ENCODE data around the gene GRIK5. TPM values are rescaled to one million over a fixed set of nuclear protein-coding genes. Genes with fewer than 3 reads are reported as not detected.

The GRIK5 gene
- total and polyA plus RNA-seq, 2 donors (not counting 3 experiments of a cell fraction or from before 2014, with no cell fraction given): 0.80 to 2.2 TPM

DNA sequence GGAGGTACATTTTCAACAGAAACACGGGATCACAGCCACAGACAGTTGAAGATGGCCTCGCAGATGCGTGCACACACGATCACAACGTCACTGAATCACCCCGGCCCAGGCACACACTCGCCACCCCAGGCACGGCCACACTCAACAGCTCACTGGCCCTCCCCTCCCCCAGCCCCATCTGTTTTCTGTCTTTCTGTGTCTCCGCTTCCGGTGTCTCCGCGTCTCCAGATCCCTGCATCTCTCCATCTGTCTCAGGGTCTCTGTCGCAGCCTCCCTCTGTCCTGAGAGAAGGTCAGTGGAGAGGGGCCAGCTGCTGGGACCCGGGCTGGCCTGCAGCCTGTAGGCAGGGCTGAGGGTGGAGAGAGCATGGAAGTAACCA lies 72.2 kb downstream of the GRIK5 start:
- H3K9ac ChIP-seq (replicated peaks; ENCODE audit: extremely low read depth, insufficient read depth, low read length): no peak overlapping the region
- no peak overlapping the region for H2AFZ ChIP-seq (ENCODE audit: low read depth, low read length)
- CTCF ChIA-PET: interaction anchor here (1.3 to 2.0 kb wide), 2 partner anchors 11 to 37 kb away, joined by 5 to 9 read pairs; no protein-coding TSS in a partner anchor

More for the DNA sequence above, 72.2 kb downstream of the GRIK5 start:
- Histone ChIP-seq H4K20me1 (replicated peaks; ENCODE audit: control insufficient read depth, extremely low read depth, insufficient read depth, low read length) (no peaks in the 10 kb centered on the region), H3K9me1 (replicated peaks; ENCODE audit: control insufficient read depth, extremely low read depth, insufficient read depth, low read length) (no peaks in the 10 kb centered on the region), H3K36me3 (ENCODE audit: control insufficient read depth in 2 of 2, extremely low read depth in 1 of 2, insufficient read depth in 2 of 2, low read length in 2 of 2) (no peaks in the 10 kb centered on the region), H3K27ac (ENCODE audit: insufficient read depth, low read depth, low read length) (no peak overlapping the region), H3K9me3 (replicated peaks; ENCODE audit: control insufficient read depth, insufficient read depth, low read length) (no peaks in the 10 kb centered on the region), H3K4me3 (replicated peaks in 1 of 3; ENCODE audit: insufficient read depth in 1 of 3, low read depth in 1 of 3, low read length in 3 of 3) (no peak overlapping the region), H3K79me2 (ENCODE audit: control insufficient read depth, insufficient read depth, low read length) (no peaks in the 10 kb centered on the region), H3K4me1 (ENCODE audit: control insufficient read depth, extremely low read depth, insufficient read depth, low read length) (no peaks in the 10 kb centered on the region), H3K27me3 (ENCODE audit: control insufficient read depth in 2 of 2, insufficient read depth in 2 of 2, low read length in 2 of 2) (peaks cover 19 to 32% of the 10 kb centered on the region in 2 experiments), H3K4me2 (ENCODE audit: insufficient read depth, low read length) (no peak overlapping the region)
- intact Hi-C loops (cut with micrococcal nuclease): loop anchor here (1.0 kb wide), 1 partner anchor 94 kb away; no protein-coding TSS in a partner anchor
- dilution Hi-C loops (cut with MboI; ENCODE audit: extremely low pct_ligation_motif_present, low sequenced_read_pairs): no loop called here
- TF ChIP-seq POLR2AphosphoS5 (IDR thresholded peaks at IDR 0.05; ENCODE audit: insufficient read depth, low read depth, low read length) (no peak), FOS (IDR thresholded peaks at IDR 0.05; ENCODE audit: borderline replicate concordance, insufficient read depth, low read length) (no peak), EZH2 (IDR thresholded peaks at IDR 0.05; ENCODE audit: borderline replicate concordance, low read depth, low read length, severe bottlenecking) (no peak), MYC (IDR thresholded peaks at IDR 0.05; ENCODE audit: low read depth, low read length) (no peak), POLR2A (IDR thresholded peaks at IDR 0.05; ENCODE audit: low read depth, low read length) (no peak), JUN (IDR thresholded peaks at IDR 0.05; ENCODE audit: borderline replicate concordance, insufficient read depth, insufficient read length, low read depth) (no peak), GATA2 (IDR thresholded peaks at IDR 0.05; ENCODE audit: insufficient read depth, insufficient read length, low read depth, low read length) (no peak)
- TF ChIP-seq, protein P1, sequence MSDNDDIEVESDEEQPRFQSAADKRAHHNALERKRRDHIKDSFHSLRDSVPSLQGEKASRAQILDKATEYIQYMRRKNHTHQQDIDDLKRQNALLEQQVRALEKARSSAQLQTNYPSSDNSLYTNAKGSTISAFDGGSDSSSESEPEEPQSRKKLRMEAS (IDR thresholded peaks at IDR 0.05; ENCODE audit: insufficient read depth, insufficient read length): no peak
- TF ChIP-seq, protein P2, sequence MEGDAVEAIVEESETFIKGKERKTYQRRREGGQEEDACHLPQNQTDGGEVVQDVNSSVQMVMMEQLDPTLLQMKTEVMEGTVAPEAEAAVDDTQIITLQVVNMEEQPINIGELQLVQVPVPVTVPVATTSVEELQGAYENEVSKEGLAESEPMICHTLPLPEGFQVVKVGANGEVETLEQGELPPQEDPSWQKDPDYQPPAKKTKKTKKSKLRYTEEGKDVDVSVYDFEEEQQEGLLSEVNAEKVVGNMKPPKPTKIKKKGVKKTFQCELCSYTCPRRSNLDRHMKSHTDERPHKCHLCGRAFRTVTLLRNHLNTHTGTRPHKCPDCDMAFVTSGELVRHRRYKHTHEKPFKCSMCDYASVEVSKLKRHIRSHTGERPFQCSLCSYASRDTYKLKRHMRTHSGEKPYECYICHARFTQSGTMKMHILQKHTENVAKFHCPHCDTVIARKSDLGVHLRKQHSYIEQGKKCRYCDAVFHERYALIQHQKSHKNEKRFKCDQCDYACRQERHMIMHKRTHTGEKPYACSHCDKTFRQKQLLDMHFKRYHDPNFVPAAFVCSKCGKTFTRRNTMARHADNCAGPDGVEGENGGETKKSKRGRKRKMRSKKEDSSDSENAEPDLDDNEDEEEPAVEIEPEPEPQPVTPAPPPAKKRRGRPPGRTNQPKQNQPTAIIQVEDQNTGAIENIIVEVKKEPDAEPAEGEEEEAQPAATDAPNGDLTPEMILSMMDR (IDR thresholded peaks at IDR 0.05; ENCODE audit: extremely low read depth in 1 of 2, insufficient read depth in 1 of 2, low read depth in 1 of 2, low read length in 2 of 2): no peak
- POLR2A ChIA-PET: no interaction called here
- FAIRE-seq (no peak), DNase-seq (ENCODE audit: low read depth, low spot score) (no peak)
- BruUV-seq (replicated peaks): no TSS peak

All from endothelial cell of umbilical vein (primary cell).